ENCODE data around the gene S100A6.

GRCh38 chr1:153573351-153573750, 37.6 kb upstream of the S100A6 start:
- TF ChIP-seq POLR2A (IDR thresholded peaks at IDR 0.05) (no peak), POLR2AphosphoS5 (IDR thresholded peaks at IDR 0.05) (no peak), CTCF (IDR thresholded peaks at IDR 0.05) (no peak)
